Measurements from ENCODE around the gene PADI3. TPM values are rescaled to one million over a fixed set of nuclear protein-coding genes. Genes with fewer than 3 reads are reported as not detected.
"Not testable (repeated sequence)": the region's sequence is repeated elsewhere in the genome, so short reads cannot be mapped to it uniquely, and the experiment has no call there.

Gene PADI3
- polyA plus RNA-seq, 1 donor from 2014 or later: not detected

DNA sequence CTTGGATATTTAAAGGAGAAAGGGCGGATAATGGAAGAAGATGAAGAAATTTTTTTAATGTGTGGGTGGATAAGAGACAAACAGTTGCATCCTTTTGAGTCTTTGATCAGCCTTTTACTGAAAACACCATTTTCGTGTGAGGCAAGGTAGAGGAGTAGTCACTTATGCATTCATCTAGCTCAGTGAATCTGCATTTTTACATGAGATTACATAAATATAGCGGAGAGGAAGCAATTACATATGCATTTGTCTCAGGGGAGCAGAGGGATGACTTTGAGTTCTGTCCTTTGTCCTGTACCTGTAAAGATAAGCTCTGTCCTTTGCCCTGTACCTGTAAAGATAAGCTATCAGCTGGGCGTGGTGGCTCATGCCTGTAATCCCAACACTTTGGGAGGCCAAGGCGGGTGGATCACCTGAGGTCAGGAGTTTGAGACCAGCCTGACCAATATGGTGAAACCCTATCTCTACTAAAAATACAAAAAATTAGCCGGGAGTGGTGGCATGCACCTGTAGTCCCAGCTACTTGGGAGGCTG is 73.0 kb downstream of the PADI3 start:
- H3K27me3 Mint-ChIP-seq: not testable (repeated sequence)

GRCh38 chr1:17328855-17329254 is 80.0 kb downstream of the PADI3 start:
- H3K4me3 Mint-ChIP-seq: no peak overlapping the region
- H3K27me3 Mint-ChIP-seq: peaks cover 16% of the 10 kb centered on the region
- no peak overlapping the region for H3K27ac Mint-ChIP-seq
- H3K9me3 Mint-ChIP-seq: peaks cover 0 to 7% (median 3%) of the 10 kb centered on the region in 3 donors
- no peaks in the 10 kb centered on the region for H3K4me1 Mint-ChIP-seq
- peaks cover 4% of the 10 kb centered on the region for H3K36me3 Mint-ChIP-seq

More for the DNA sequence above, 73.0 kb downstream of the PADI3 start:
- H3K36me3 Mint-ChIP-seq, H3K4me3 Mint-ChIP-seq, H3K4me1 Mint-ChIP-seq, H3K27ac Mint-ChIP-seq: not testable (repeated sequence)
- H3K9me3 Mint-ChIP-seq: peaks cover 0 to 14% (median 2%) of the 10 kb centered on the region in 3 donors

GRCh38 chr1:17329610-17330009 is 80.7 kb downstream of the PADI3 start:
- H3K9me3 Mint-ChIP-seq: peaks cover 0 to 4% (median 3%) of the 10 kb centered on the region in 3 donors
- H3K27ac Mint-ChIP-seq: no peak overlapping the region
- H3K27me3 Mint-ChIP-seq: peaks cover 16% of the 10 kb centered on the region
- H3K4me1 Mint-ChIP-seq: no peaks in the 10 kb centered on the region
- peaks cover 4% of the 10 kb centered on the region for H3K36me3 Mint-ChIP-seq
- no peak overlapping the region for H3K4me3 Mint-ChIP-seq

GRCh38 chr1:17330856-17331255 is 82.0 kb downstream of the PADI3 start:
- peaks cover 19% of the 10 kb centered on the region for H3K27me3 Mint-ChIP-seq
- H3K36me3 Mint-ChIP-seq: peaks cover 4% of the 10 kb centered on the region
- H3K4me1 Mint-ChIP-seq: no peaks in the 10 kb centered on the region
- no peak overlapping the region for H3K4me3 Mint-ChIP-seq
- peaks cover 0 to 3% (median 0%) of the 10 kb centered on the region in 3 donors for H3K9me3 Mint-ChIP-seq
- H3K27ac Mint-ChIP-seq: no peak overlapping the region

- H3K27me3 Mint-ChIP-seq: peaks cover 24% of the 10 kb centered on the region
- peaks cover 4% of the 10 kb centered on the region for H3K36me3 Mint-ChIP-seq
- H3K27ac Mint-ChIP-seq: no peak overlapping the region
- H3K4me3 Mint-ChIP-seq: no peak overlapping the region
- peaks cover 0 to 3% (median 1%) of the 10 kb centered on the region in 3 donors for H3K4me1 Mint-ChIP-seq
- peaks cover 0 to 3% (median 0%) of the 10 kb centered on the region in 3 donors for H3K9me3 Mint-ChIP-seq
Observed at GRCh38 chr1:17333081-17333480, 84.2 kb downstream of the PADI3 start.

Other genes starting within 250 kb of the PADI3 start
- gene ATP13A2, start 237.2 kb upstream of the PADI3 start, polyA plus RNA-seq: 28.3 TPM
- 137 TPM for gene SDHB, start 195.1 kb upstream of the PADI3 start, polyA plus RNA-seq
- gene PADI2, start 129.6 kb upstream of the PADI3 start, polyA plus RNA-seq: 0.10 TPM
- not detected for gene PADI1, start 44.0 kb upstream of the PADI3 start, polyA plus RNA-seq
- 0.73 TPM for gene PADI4, start 59.1 kb downstream of the PADI3 start, polyA plus RNA-seq
- gene PADI6, start 123.1 kb downstream of the PADI3 start, polyA plus RNA-seq: not detected
- 16.3 TPM for gene RCC2, start 190.6 kb downstream of the PADI3 start, polyA plus RNA-seq